ENCODE results near the gene PIEZO1. TPM values are rescaled to one million over a fixed set of nuclear protein-coding genes. Genes with fewer than 3 reads are reported as not detected.

Gene PIEZO1
- total RNA-seq, 1 experiment from 2014 or later = 71.1 TPM

DNA sequence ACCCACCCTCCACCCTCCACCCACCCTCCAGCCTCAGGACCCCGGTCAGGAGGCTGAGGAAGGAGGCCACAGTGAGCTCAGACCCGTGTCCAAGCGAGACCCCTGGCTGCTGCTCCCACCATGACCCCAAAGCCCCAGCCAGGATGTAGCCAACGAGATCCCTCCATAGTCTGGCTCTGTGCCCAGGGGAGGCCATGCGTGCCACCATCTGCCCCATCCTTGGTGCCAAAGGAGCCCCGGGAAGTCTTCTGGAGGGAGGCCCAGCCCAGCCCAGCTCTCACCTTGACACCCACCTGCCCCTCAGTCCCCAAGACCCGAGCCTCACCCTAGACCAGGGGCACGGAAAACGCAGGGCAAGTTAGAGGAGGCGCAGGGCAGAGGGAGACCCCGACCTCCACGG, 34.2 kb downstream of the PIEZO1 start:
- H3K27me3 ChIP-seq (ENCODE audit: insufficient read depth, low read length) = no peaks in the 10 kb centered on the region
- H3K9ac ChIP-seq (ENCODE audit: extremely low read depth, insufficient read length, low read length) = no peak overlapping the region
- no peak overlapping the region for H4K5ac ChIP-seq (ENCODE audit: insufficient read length, low read depth, low read length)
- no peaks in the 10 kb centered on the region for H3K79me2 ChIP-seq (ENCODE audit: insufficient read depth, low read length)
- TF ChIP-seq, protein P1, sequence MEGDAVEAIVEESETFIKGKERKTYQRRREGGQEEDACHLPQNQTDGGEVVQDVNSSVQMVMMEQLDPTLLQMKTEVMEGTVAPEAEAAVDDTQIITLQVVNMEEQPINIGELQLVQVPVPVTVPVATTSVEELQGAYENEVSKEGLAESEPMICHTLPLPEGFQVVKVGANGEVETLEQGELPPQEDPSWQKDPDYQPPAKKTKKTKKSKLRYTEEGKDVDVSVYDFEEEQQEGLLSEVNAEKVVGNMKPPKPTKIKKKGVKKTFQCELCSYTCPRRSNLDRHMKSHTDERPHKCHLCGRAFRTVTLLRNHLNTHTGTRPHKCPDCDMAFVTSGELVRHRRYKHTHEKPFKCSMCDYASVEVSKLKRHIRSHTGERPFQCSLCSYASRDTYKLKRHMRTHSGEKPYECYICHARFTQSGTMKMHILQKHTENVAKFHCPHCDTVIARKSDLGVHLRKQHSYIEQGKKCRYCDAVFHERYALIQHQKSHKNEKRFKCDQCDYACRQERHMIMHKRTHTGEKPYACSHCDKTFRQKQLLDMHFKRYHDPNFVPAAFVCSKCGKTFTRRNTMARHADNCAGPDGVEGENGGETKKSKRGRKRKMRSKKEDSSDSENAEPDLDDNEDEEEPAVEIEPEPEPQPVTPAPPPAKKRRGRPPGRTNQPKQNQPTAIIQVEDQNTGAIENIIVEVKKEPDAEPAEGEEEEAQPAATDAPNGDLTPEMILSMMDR (conservative IDR thresholded peaks at IDR 0.05) = no peak
- no peaks in the 10 kb centered on the region for H3K23me2 ChIP-seq (ENCODE audit: insufficient read length, low read depth, low read length, poor library complexity, severe bottlenecking)
- no peaks in the 10 kb centered on the region for H3K79me1 ChIP-seq (ENCODE audit: insufficient read depth, low read depth, low read length, poor library complexity, severe bottlenecking)
- no peak overlapping the region for H3K4me2 ChIP-seq (ENCODE audit: insufficient read depth, insufficient read length, low read length)
- H2BK20ac ChIP-seq (ENCODE audit: low read depth, low read length, poor library complexity, severe bottlenecking) = no peak overlapping the region
- H4K20me1 ChIP-seq (ENCODE audit: control insufficient read depth, insufficient read depth, insufficient read length) = no peaks in the 10 kb centered on the region
- H3K4me1 ChIP-seq (ENCODE audit: insufficient read depth, low read length) = no peaks in the 10 kb centered on the region
- H2AK5ac ChIP-seq (ENCODE audit: insufficient read length, low read length) = no peak overlapping the region
- H4K91ac ChIP-seq (ENCODE audit: insufficient read length, low read depth, low read length) = no peak overlapping the region
- H3K18ac ChIP-seq (ENCODE audit: insufficient read length, low read depth, low read length) = no peak overlapping the region
- no peak overlapping the region for H4K8ac ChIP-seq (replicated peaks; ENCODE audit: insufficient read length, low read depth, low read length)
- no peak overlapping the region for H2BK15ac ChIP-seq (ENCODE audit: low read depth, low read length)
- Mint-ChIP-seq H3K9me3 (no peaks in the 10 kb centered on the region), H3K4me1 (peaks cover 18 to 35% of the 10 kb centered on the region in 2 experiments), H3K27ac (no peak overlapping the region), H3K4me3 (no peak overlapping the region), H3K36me3 (ENCODE audit: insufficient read depth in 1 of 3, low read depth in 3 of 3) (no peaks in the 10 kb centered on the region), H3K27me3 (ENCODE audit: low read depth) (no peaks in the 10 kb centered on the region)
- H3T11ph ChIP-seq (ENCODE audit: low read length) = no peak overlapping the region
- H3K14ac ChIP-seq (ENCODE audit: insufficient read depth, low read length) = no peak overlapping the region
- H2BK12ac ChIP-seq (ENCODE audit: insufficient read length, low read depth, low read length) = no peak overlapping the region
- no CpG with 5 or more reads among the region's 12 CpGs for WGBS (ENCODE audit: extremely low coverage, insufficient read length, low lambda C conversion rate)
- H3K9me3 ChIP-seq (ENCODE audit: control insufficient read depth, low read depth, low read length) = no peaks in the 10 kb centered on the region
- H2AFZ ChIP-seq (ENCODE audit: low read length) = no peak overlapping the region
- H2BK5ac ChIP-seq (ENCODE audit: insufficient read length, low read length) = no peak overlapping the region
- H3K23ac ChIP-seq (ENCODE audit: insufficient read length, low read depth, low read length) = no peak overlapping the region
- no peak overlapping the region for H3K56ac ChIP-seq (ENCODE audit: insufficient read length, low read depth, low read length)
- H3K4ac ChIP-seq (ENCODE audit: low read depth, low read length) = no peak overlapping the region
- no peak for DNase-seq
- no peak overlapping the region for H2BK120ac ChIP-seq (ENCODE audit: low read depth, low read length, poor library complexity, severe bottlenecking)
- H3K27ac ChIP-seq (ENCODE audit: insufficient read length, low read depth, low read length) = no peak overlapping the region
